Tibial nerve (tissue), 4 donors: ENCODE measurements around the gene SAMD9. TPM values are rescaled to one million over a fixed set of nuclear protein-coding genes. Genes with fewer than 3 reads are reported as not detected.

Source experiments
- DNase-seq, 2 donors: peaks; one replicate each; pipeline ENCODE4 v3.0.0-alpha.2; 2019; ENCODE audit warnings: low spot score in 2 of 2
- H3K27ac ChIP-seq, 4 donors: fragments of 200-600 bp; sonication (generic) in 3 of 4; one replicate each; pipeline ENCODE4 v1.5.1; 2017 to 2019; ENCODE audit warnings: mild to moderate bottlenecking in 1 of 4
- H3K27me3 ChIP-seq, 2 donors: fragments of 200-600 bp; sonication (generic) in 1 of 2; one replicate each; pipeline versions ENCODE4 v1.5.1 to v1.6.0; 2017 to 2019
- H3K36me3 ChIP-seq, 3 donors: fragments of 200-600 bp; sonication (generic); one replicate each; pipeline ENCODE4 v1.5.1; 2018 to 2019
- H3K4me1 ChIP-seq, 4 donors: fragments of 200-600 bp; sonication (generic) in 3 of 4; one replicate each; pipeline ENCODE4 v1.5.1; 2017 to 2019
- H3K4me3 ChIP-seq, 4 donors: fragments of 200-600 bp; sonication (generic) in 3 of 4; one replicate each; pipeline ENCODE4 v1.5.1; 2017 to 2019; ENCODE audit warnings: mild to moderate bottlenecking in 1 of 4, moderate library complexity in 1 of 4
- H3K9me3 ChIP-seq, 4 donors: fragments of 200-600 bp; sonication (generic) in 3 of 4; one replicate each; pipeline ENCODE4 v1.5.1; 2017 to 2019
- CTCF ChIP-seq, 5 experiments: fragments of 200-600 bp in 3 of 5; fragments of 450-650 bp in 2 of 5; sonication (generic) in 3 of 5; IDR thresholded peaks; one replicate each; pipeline ENCODE4 v1.5.1; 2016 to 2019; ENCODE audit warnings: antibody characterized with exemption in 5 of 5, mild to moderate bottlenecking in 3 of 5, moderate library complexity in 2 of 5
- EP300 ChIP-seq, 2 donors: sonication (generic); formaldehyde crosslinking; IDR thresholded peaks; one replicate each; pipeline ENCODE4 v1.6.1; 2017; ENCODE audit warnings: antibody characterized with exemption in 2 of 2, mild to moderate bottlenecking in 1 of 2
- POLR2A ChIP-seq, 2 donors: fragments of 450-650 bp; IDR thresholded peaks; one replicate each; pipeline ENCODE4 v1.6.1; 2017; ENCODE audit warnings: antibody characterized with exemption in 2 of 2, mild to moderate bottlenecking in 2 of 2, moderate library complexity in 2 of 2
- WGBS, 2 donors: methylation state at CpG; one replicate each; pipeline ENCODE4 v1.1.5; 2018; 5-methylcytosine and 5-hydroxymethylcytosine counted together
- total RNA-seq, 4 donors: library from RNA; depleted of rRNA; stranded (reverse); fragments of >200 nt; gene quantifications; one replicate each; pipeline ENCODE4 v1.1.0, GENCODE V29; 2016

The SAMD9 gene
- total RNA-seq, 4 donors from 2014 or later: 5.9 to 12.7 (median 7.1) TPM

- TF ChIP-seq CTCF (IDR thresholded peaks at IDR 0.05) (no peak), EP300 (IDR thresholded peaks at IDR 0.05) (no peak), POLR2A (IDR thresholded peaks at IDR 0.05) (no peak)
- Histone ChIP-seq H3K36me3 (no peaks in the 10 kb centered on the region), H3K27me3 (no peaks in the 10 kb centered on the region), H3K27ac (no peak overlapping the region), H3K4me1 (no peaks in the 10 kb centered on the region), H3K4me3 (no peak overlapping the region), H3K9me3 (peaks cover 0 to 6% (median 0%) of the 10 kb centered on the region in 4 donors)
- 59 to 60% methylated on average over 3 of the region's 3 CpGs for WGBS, 2 donors
- DNase-seq: no peak
These were observed 41.7 kb upstream of the SAMD9 start for GRCh38 chr7:93159490-93159889.

- Histone ChIP-seq H3K36me3 (no peaks in the 10 kb centered on the region), H3K27ac (no peak overlapping the region), H3K27me3 (no peaks in the 10 kb centered on the region), H3K9me3 (peaks cover 0 to 2% (median 0%) of the 10 kb centered on the region in 4 donors), H3K4me1 (no peaks in the 10 kb centered on the region), H3K4me3 (no peak overlapping the region)
- DNase-seq: no peak
- 41 to 50% methylated on average over 1 of the region's 1 CpG for WGBS, 2 donors
- TF ChIP-seq EP300 (IDR thresholded peaks at IDR 0.05) (no peak), CTCF (IDR thresholded peaks at IDR 0.05) (no peak), POLR2A (IDR thresholded peaks at IDR 0.05) (no peak)
These were observed 39.1 kb upstream of the SAMD9 start for GRCh38 chr7:93156884-93157283.

- 95 to 100% methylated on average over 1 of the region's 1 CpG for WGBS, 2 donors
- no peak for DNase-seq
- H3K27me3 ChIP-seq: no peaks in the 10 kb centered on the region
- no peak overlapping the region for H3K4me3 ChIP-seq
- H3K9me3 ChIP-seq: no peaks in the 10 kb centered on the region
- H3K36me3 ChIP-seq: peaks cover 0 to 5% (median 0%) of the 10 kb centered on the region in 3 donors
- TF ChIP-seq CTCF (IDR thresholded peaks at IDR 0.05) (no peak), POLR2A (IDR thresholded peaks at IDR 0.05) (no peak)
- no peak overlapping the region for H3K27ac ChIP-seq
- peaks cover 0 to 28% (median 8%) of the 10 kb centered on the region in 4 donors for H3K4me1 ChIP-seq
These were observed 32.5 kb upstream of the SAMD9 start for GRCh38 chr7:93150200-93150835.

- WGBS, 2 donors: 79 to 84% methylated on average over 3 of the region's 3 CpGs
- Histone ChIP-seq H3K9me3 (no peaks in the 10 kb centered on the region), H3K4me1 (peaks cover 0 to 30% (median 8%) of the 10 kb centered on the region in 4 donors), H3K27me3 (no peaks in the 10 kb centered on the region), H3K36me3 (peaks cover 0 to 19% (median 0%) of the 10 kb centered on the region in 3 donors), H3K4me3 (peak overlapping the region in 1 of 4 donors; percentile 51), H3K27ac (peak overlapping the region in 3 of 4 donors; percentile 64 to 79 (median 72))
- DNase-seq: no peak
- TF ChIP-seq CTCF (IDR thresholded peaks at IDR 0.05): no peak
These were observed 30.9 kb upstream of the SAMD9 start for GRCh38 chr7:93148727-93149126.

- H3K4me3 ChIP-seq: peak within 1 kb of the TSS; percentile 24 to 51 (median 46)
- no peaks in the 10 kb centered on the region for H3K9me3 ChIP-seq
- peaks cover 0 to 25% (median 0%) of the 10 kb centered on the region in 3 donors for H3K36me3 ChIP-seq
- H3K4me1 ChIP-seq: peaks cover 0 to 30% (median 8%) of the 10 kb centered on the region in 4 donors
- WGBS, 2 donors: 6 to 14% methylated on average over 2 of the region's 2 CpGs
- H3K27me3 ChIP-seq: no peaks in the 10 kb centered on the region
- DNase-seq: no peak
- TF ChIP-seq EP300 (IDR thresholded peaks at IDR 0.05): no peak
- no peak for TF ChIP-seq CTCF (IDR thresholded peaks at IDR 0.05)
- no peak for TF ChIP-seq POLR2A (IDR thresholded peaks at IDR 0.05)
- peak within 1 kb of the TSS; percentile 1 to 79 (median 68) for H3K27ac ChIP-seq
These were observed 30.4 kb upstream of the SAMD9 start, which contains the start of gene SAMD9L for GRCh38 chr7:93148144-93148543. SAMD9L (minus strand) TSS chr7:93148385; CDS start chr7:93135971, 12,414 bp downstream.
